HG02885 (cell line): ENCODE measurements around the gene ETNK1.
"Not testable (repeated sequence)": the region's sequence is repeated elsewhere in the genome, so short reads cannot be mapped to it uniquely, and the experiment has no call there.

ENCODE experiments used
- ATAC-seq: cut with Tn5 transposase; IDR thresholded peaks from one replicate; pipeline ENCODE4 v1.9.1; 2021; ENCODE audit warnings: mild to moderate bottlenecking; ENCODE audit not compliant: unreplicated experiment, poor library complexity

Gene ETNK1

GRCh38 chr12:22624870-22625761, at the start of gene ETNK1:
ETNK1 (plus strand) TSS chr12:22625171; CDS start chr12:22625431, 260 bp downstream.
- peak; percentile 97 for ATAC-seq

- no peak for ATAC-seq
These were observed 48.9 kb upstream of the ETNK1 start for GRCh38 chr12:22576065-22576464.

- ATAC-seq, result no peak
These were observed 48.5 kb upstream of the ETNK1 start for GRCh38 chr12:22576473-22576872.

GRCh38 chr12:22577667-22578066, 47.3 kb upstream of the ETNK1 start:
- no peak for ATAC-seq

GRCh38 chr12:22578328-22578727, 46.6 kb upstream of the ETNK1 start:
- no peak for ATAC-seq

GRCh38 chr12:22588817-22589216, 36.2 kb upstream of the ETNK1 start:
- ATAC-seq, result no peak

GRCh38 chr12:22593864-22594263, 31.1 kb upstream of the ETNK1 start:
- ATAC-seq, result no peak

GRCh38 chr12:22597539-22597938, 27.4 kb upstream of the ETNK1 start:
- ATAC-seq, result not testable (repeated sequence)

GRCh38 chr12:22598141-22598762, 26.7 kb upstream of the ETNK1 start:
- ATAC-seq, result no peak

- no peak for ATAC-seq
These were observed 26.2 kb upstream of the ETNK1 start for GRCh38 chr12:22598763-22599161.

GRCh38 chr12:22600181-22600580, 24.8 kb upstream of the ETNK1 start:
- ATAC-seq, result no peak

GRCh38 chr12:22609501-22609900, 15.5 kb upstream of the ETNK1 start:
- no peak for ATAC-seq

GRCh38 chr12:22610131-22610530, 14.8 kb upstream of the ETNK1 start:
- no peak for ATAC-seq

- ATAC-seq, result not testable (repeated sequence)
These were observed 12.1 kb upstream of the ETNK1 start for GRCh38 chr12:22612822-22613221.

- no peak for ATAC-seq
These were observed 8.9 kb upstream of the ETNK1 start for GRCh38 chr12:22615963-22616501.

GRCh38 chr12:22617630-22618029, 7.3 kb upstream of the ETNK1 start:
- ATAC-seq, result no peak

- peak; percentile 0 for ATAC-seq
These were observed 462 bp upstream of the ETNK1 start for GRCh38 chr12:22624548-22624869.

GRCh38 chr12:22625762-22626294, 857 bp downstream of the ETNK1 start:
- ATAC-seq, result peak; percentile 29

- ATAC-seq, result peak; percentile 51
These were observed 1.4 kb downstream of the ETNK1 start for GRCh38 chr12:22626406-22626805.

- ATAC-seq, result no peak
These were observed 2.4 kb downstream of the ETNK1 start for GRCh38 chr12:22627371-22627770.

GRCh38 chr12:22628228-22628627, 3.3 kb downstream of the ETNK1 start:
- no peak for ATAC-seq
